ENCODE measurements around the gene ACOX1.
A peak's percentile ranks its signal among the peaks of the same experiment; 100 is the strongest.
"Not testable (repeated sequence)": the region's sequence is repeated elsewhere in the genome, so short reads cannot be mapped to it uniquely, and the experiment has no call there.

Gene ACOX1

GRCh38 chr17:75994802-75995370 is 15.9 kb upstream of the ACOX1 start:
- in situ Hi-C loops (cut with MboI; ENCODE audit: low pct_unique_long_range_greater_than_20kb, low sequenced_read_pairs) = no loop called here
- no peak for DNase-seq

GRCh38 chr17:75991396-75991795 is 12.4 kb upstream of the ACOX1 start:
- in situ Hi-C loops (cut with MboI; ENCODE audit: low pct_unique_long_range_greater_than_20kb, low sequenced_read_pairs) = no loop called here
- no peak for DNase-seq

GRCh38 chr17:75987041-75987440 is 8.1 kb upstream of the ACOX1 start:
- no peak for DNase-seq
- in situ Hi-C loops (cut with MboI; ENCODE audit: low pct_unique_long_range_greater_than_20kb, low sequenced_read_pairs) = no loop called here

GRCh38 chr17:75985986-75986385 is 7.0 kb upstream of the ACOX1 start:
- no peak for DNase-seq
- in situ Hi-C loops (cut with MboI; ENCODE audit: low pct_unique_long_range_greater_than_20kb, low sequenced_read_pairs) = no loop called here

GRCh38 chr17:75983501-75984181 is 4.7 kb upstream of the ACOX1 start:
- in situ Hi-C loops (cut with MboI; ENCODE audit: low pct_unique_long_range_greater_than_20kb, low sequenced_read_pairs) = no loop called here
- peak; percentile 14 for DNase-seq

- DNase-seq = no peak
- in situ Hi-C loops (cut with MboI; ENCODE audit: low pct_unique_long_range_greater_than_20kb, low sequenced_read_pairs) = no loop called here
Observed at GRCh38 chr17:75981019-75981615, 2.2 kb upstream of the ACOX1 start.

GRCh38 chr17:75980188-75981018 is 1.4 kb upstream of the ACOX1 start:
- DNase-seq = no peak
- in situ Hi-C loops (cut with MboI; ENCODE audit: low pct_unique_long_range_greater_than_20kb, low sequenced_read_pairs) = no loop called here

- in situ Hi-C loops (cut with MboI; ENCODE audit: low pct_unique_long_range_greater_than_20kb, low sequenced_read_pairs) = no loop called here
- no peak for DNase-seq
Observed at GRCh38 chr17:75979705-75980187, 780 bp upstream of the ACOX1 start.

GRCh38 chr17:75976175-75976848 is 2.7 kb downstream of the ACOX1 start:
- DNase-seq = no peak
- in situ Hi-C loops (cut with MboI; ENCODE audit: low pct_unique_long_range_greater_than_20kb, low sequenced_read_pairs) = no loop called here

- in situ Hi-C loops (cut with MboI; ENCODE audit: low pct_unique_long_range_greater_than_20kb, low sequenced_read_pairs) = no loop called here
- no peak for DNase-seq
Observed at GRCh38 chr17:75975757-75976174, 3.2 kb downstream of the ACOX1 start.

- in situ Hi-C loops (cut with MboI; ENCODE audit: low pct_unique_long_range_greater_than_20kb, low sequenced_read_pairs); DNase-seq: not testable (repeated sequence)
Observed at GRCh38 chr17:75975187-75975586, 3.8 kb downstream of the ACOX1 start.

GRCh38 chr17:75970626-75971025 is 8.3 kb downstream of the ACOX1 start:
- in situ Hi-C loops (cut with MboI; ENCODE audit: low pct_unique_long_range_greater_than_20kb, low sequenced_read_pairs) = no loop called here
- no peak for DNase-seq

GRCh38 chr17:75970011-75970523 is 8.9 kb downstream of the ACOX1 start:
- in situ Hi-C loops (cut with MboI; ENCODE audit: low pct_unique_long_range_greater_than_20kb, low sequenced_read_pairs) = no loop called here
- peak; percentile 53 for DNase-seq

GRCh38 chr17:75969044-75969443 is 9.9 kb downstream of the ACOX1 start:
- in situ Hi-C loops (cut with MboI; ENCODE audit: low pct_unique_long_range_greater_than_20kb, low sequenced_read_pairs); DNase-seq: not testable (repeated sequence)

- in situ Hi-C loops (cut with MboI; ENCODE audit: low pct_unique_long_range_greater_than_20kb, low sequenced_read_pairs) = no loop called here
- DNase-seq = no peak
Observed at GRCh38 chr17:75965468-75965867, 13.5 kb downstream of the ACOX1 start.

- in situ Hi-C loops (cut with MboI; ENCODE audit: low pct_unique_long_range_greater_than_20kb, low sequenced_read_pairs) = no loop called here
- no peak for DNase-seq
Observed at GRCh38 chr17:75959839-75960511, 19.0 kb downstream of the ACOX1 start.

GRCh38 chr17:75959051-75959838 is 19.7 kb downstream of the ACOX1 start:
- in situ Hi-C loops (cut with MboI; ENCODE audit: low pct_unique_long_range_greater_than_20kb, low sequenced_read_pairs) = no loop called here
- no peak for DNase-seq
